Measurements from ENCODE around the gene IFNAR1.

DNA sequence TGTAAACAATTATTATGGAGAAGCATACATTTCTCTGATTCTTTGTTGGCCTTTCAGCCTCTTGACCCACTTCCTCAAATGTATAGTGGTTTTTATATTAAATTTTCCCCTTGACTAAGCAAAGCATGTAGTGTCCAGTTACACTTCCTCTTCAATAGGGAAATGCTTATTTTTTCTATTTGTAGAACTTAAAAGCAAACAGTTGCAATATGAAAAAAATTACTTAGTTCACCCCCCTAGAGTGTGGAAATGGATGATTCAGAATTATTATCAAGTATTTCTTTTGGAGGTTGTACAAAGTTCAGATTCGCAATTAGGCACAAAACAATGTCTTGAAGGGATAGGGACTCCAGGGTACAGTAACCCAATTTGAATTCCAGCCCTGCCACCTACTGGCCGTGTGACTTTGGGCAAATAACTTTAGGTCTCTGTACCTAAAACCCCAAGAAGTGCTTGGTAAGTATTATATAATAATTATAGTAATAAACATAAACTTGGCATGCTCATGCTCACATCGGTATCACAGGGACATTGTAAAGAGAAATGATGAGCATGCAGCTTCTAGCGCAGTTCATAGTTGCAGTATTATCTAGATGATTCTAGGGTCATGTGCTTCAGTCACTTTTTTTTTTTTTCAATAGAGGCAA lies 49.8 kb downstream of the IFNAR1 start:
- TF ChIP-seq, protein P1, sequence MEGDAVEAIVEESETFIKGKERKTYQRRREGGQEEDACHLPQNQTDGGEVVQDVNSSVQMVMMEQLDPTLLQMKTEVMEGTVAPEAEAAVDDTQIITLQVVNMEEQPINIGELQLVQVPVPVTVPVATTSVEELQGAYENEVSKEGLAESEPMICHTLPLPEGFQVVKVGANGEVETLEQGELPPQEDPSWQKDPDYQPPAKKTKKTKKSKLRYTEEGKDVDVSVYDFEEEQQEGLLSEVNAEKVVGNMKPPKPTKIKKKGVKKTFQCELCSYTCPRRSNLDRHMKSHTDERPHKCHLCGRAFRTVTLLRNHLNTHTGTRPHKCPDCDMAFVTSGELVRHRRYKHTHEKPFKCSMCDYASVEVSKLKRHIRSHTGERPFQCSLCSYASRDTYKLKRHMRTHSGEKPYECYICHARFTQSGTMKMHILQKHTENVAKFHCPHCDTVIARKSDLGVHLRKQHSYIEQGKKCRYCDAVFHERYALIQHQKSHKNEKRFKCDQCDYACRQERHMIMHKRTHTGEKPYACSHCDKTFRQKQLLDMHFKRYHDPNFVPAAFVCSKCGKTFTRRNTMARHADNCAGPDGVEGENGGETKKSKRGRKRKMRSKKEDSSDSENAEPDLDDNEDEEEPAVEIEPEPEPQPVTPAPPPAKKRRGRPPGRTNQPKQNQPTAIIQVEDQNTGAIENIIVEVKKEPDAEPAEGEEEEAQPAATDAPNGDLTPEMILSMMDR (IDR thresholded peaks at IDR 0.05; ENCODE audit: low read length): peak; percentile 80
- TF ChIP-seq EZH2 (IDR thresholded peaks at IDR 0.05; ENCODE audit: borderline replicate concordance, low read length): no peak

All from OCI-LY1 (cell line).